ENCODE measurements around the gene SPAG16. TPM values are rescaled to one million over a fixed set of nuclear protein-coding genes. Genes with fewer than 3 reads are reported as not detected.

SPAG16 gene
- total RNA-seq, 1 experiment from 2014 or later, result 27.3 TPM

GRCh38 chr2:213787869-213788268, 503.6 kb downstream of the SPAG16 start:
- no peak for DNase-seq (ENCODE audit: extremely low read depth, low read depth)

- DNase-seq (ENCODE audit: extremely low read depth, low read depth), result no peak
Measured at GRCh38 chr2:213789940-213790339, 505.7 kb downstream of the SPAG16 start.

- no peak for DNase-seq (ENCODE audit: extremely low read depth, low read depth)
Measured at GRCh38 chr2:213792045-213792444, 507.8 kb downstream of the SPAG16 start.

- peak; percentile 12 for DNase-seq (ENCODE audit: extremely low read depth, low read depth)
Measured at GRCh38 chr2:213806125-213806726, 522.0 kb downstream of the SPAG16 start.

GRCh38 chr2:213816583-213816982, 532.3 kb downstream of the SPAG16 start:
- no peak for DNase-seq (ENCODE audit: extremely low read depth, low read depth)

GRCh38 chr2:213818436-213818835, 534.2 kb downstream of the SPAG16 start:
- no peak for DNase-seq (ENCODE audit: extremely low read depth, low read depth)

GRCh38 chr2:213834331-213834730, 550.1 kb downstream of the SPAG16 start:
- DNase-seq (ENCODE audit: extremely low read depth, low read depth), result peak; percentile 2

GRCh38 chr2:213834746-213835145, 550.5 kb downstream of the SPAG16 start:
- DNase-seq (ENCODE audit: extremely low read depth, low read depth), result no peak

- DNase-seq (ENCODE audit: extremely low read depth, low read depth), result no peak
Measured at GRCh38 chr2:213846856-213847255, 562.6 kb downstream of the SPAG16 start.

GRCh38 chr2:213847316-213847715, 563.1 kb downstream of the SPAG16 start:
- DNase-seq (ENCODE audit: extremely low read depth, low read depth), result no peak

- no peak for DNase-seq (ENCODE audit: extremely low read depth, low read depth)
Measured at GRCh38 chr2:213848631-213849030, 564.4 kb downstream of the SPAG16 start.

GRCh38 chr2:213861638-213862037, 577.4 kb downstream of the SPAG16 start:
- DNase-seq (ENCODE audit: extremely low read depth, low read depth), result no peak

- no peak for DNase-seq (ENCODE audit: extremely low read depth, low read depth)
Measured at GRCh38 chr2:213862407-213863076, 578.3 kb downstream of the SPAG16 start.

GRCh38 chr2:213863541-213863940, 579.3 kb downstream of the SPAG16 start:
- DNase-seq (ENCODE audit: extremely low read depth, low read depth), result no peak

- no peak for DNase-seq (ENCODE audit: extremely low read depth, low read depth)
Measured at GRCh38 chr2:213868526-213868925, 584.3 kb downstream of the SPAG16 start.

GRCh38 chr2:213885485-213885884, 601.2 kb downstream of the SPAG16 start:
- no peak for DNase-seq (ENCODE audit: extremely low read depth, low read depth)

- no peak for DNase-seq (ENCODE audit: extremely low read depth, low read depth)
Measured at GRCh38 chr2:213914510-213914909, 630.2 kb downstream of the SPAG16 start.

- no peak for DNase-seq (ENCODE audit: extremely low read depth, low read depth)
Measured at GRCh38 chr2:213920014-213920413, 635.8 kb downstream of the SPAG16 start.

GRCh38 chr2:213923543-213923942, 639.3 kb downstream of the SPAG16 start:
- no peak for DNase-seq (ENCODE audit: extremely low read depth, low read depth)

GRCh38 chr2:213934560-213934959, 650.3 kb downstream of the SPAG16 start:
- peak; percentile 11 for DNase-seq (ENCODE audit: extremely low read depth, low read depth)

GRCh38 chr2:213958086-213958485, 673.8 kb downstream of the SPAG16 start:
- DNase-seq (ENCODE audit: extremely low read depth, low read depth), result no peak

GRCh38 chr2:213959589-213959988, 675.3 kb downstream of the SPAG16 start:
- DNase-seq (ENCODE audit: extremely low read depth, low read depth), result no peak

- DNase-seq (ENCODE audit: extremely low read depth, low read depth), result no peak
Measured at GRCh38 chr2:213971536-213971935, 687.3 kb downstream of the SPAG16 start.

Data from NCI-H460 (cell line).